PC-3 (cell line): ENCODE results near the gene STX8.

Source experiments
- CTCF ChIP-seq: fragments of 300-600 bp; sonication (generic); conservative IDR thresholded peaks from 2 replicates; pipeline ENCODE4 v1.5.1; 2017; ENCODE audit warnings: antibody characterized with exemption, low read depth, mild to moderate bottlenecking, low read length
- EZH2phosphoT487 ChIP-seq: fragments of 300-600 bp; sonication (generic); IDR thresholded peaks from 2 replicates; pipeline ENCODE4 v1.6.1; 2018; ENCODE audit warnings: mild to moderate bottlenecking, antibody characterized with exemption, low read length, borderline replicate concordance

GRCh38 chr17:9239793-9240658 is 335.6 kb downstream of the STX8 start:
- TF ChIP-seq CTCF (no peak), EZH2phosphoT487 (no peak)
